T-cell (primary cell): Measurements from ENCODE around the gene FOXP1. TPM values are rescaled to one million over a fixed set of nuclear protein-coding genes. Genes with fewer than 3 reads are reported as not detected.
A peak's percentile ranks its signal among the peaks of the same experiment; 100 is the strongest.

Experiments
- ATAC-seq, 4 experiments: fragments of 200-7000 bp in 3 of 4; fragments of 150-1000 bp in 1 of 4; cut with Tn5 transposase; replicated peaks in 1 of 4; 1 replicate in 3 of 4; 2 replicates in 1 of 4; pipeline ENCODE4 v1.10.0; 2021; ENCODE audit warnings: moderate library complexity in 3 of 4, mild to moderate bottlenecking in 2 of 4, moderate number of reproducible peaks in 1 of 4
- CTCF ChIA-PET, 2 donors: fragments of 300-600 bp; sonication (Branson Sonifier 250); formaldehyde crosslinking; loops; one replicate each; lab custom pipeline; 2022; ENCODE audit warnings: antibody characterized with exemption in 2 of 2; lab: Charles Lee
- POLR2A ChIA-PET, 2 donors: fragments of 300-600 bp; sonication (Branson Sonifier 250); formaldehyde crosslinking; loops; one replicate each; lab custom pipeline; 2022; ENCODE audit warnings: antibody characterized with exemption in 2 of 2; lab: Charles Lee
- DNase-seq, 35 experiments: peaks; one replicate each; pipeline versions ENCODE4 v3.0.0 to v3.0.0-alpha.2; 2013 to 2023
- H3K27ac ChIP-seq: one replicate; pipeline ENCODE4 v1.5.1; 2013; ENCODE audit warnings: low read length
- H3K27me3 ChIP-seq, 2 experiments: replicated peaks in 1 of 2; 1 replicate in 1 of 2; 2 replicates in 1 of 2; pipeline versions ENCODE4 v1.6.1 to v1.7.0; 2013; ENCODE audit warnings: low read length in 1 of 2, mixed read lengths in 1 of 2; ENCODE audit not compliant: control insufficient read depth in 2 of 2, insufficient read depth in 2 of 2; ENCODE audit errors: extremely low read depth in 1 of 2
- H3K36me3 ChIP-seq, 2 donors: 1 replicate in 1 of 2; 2 replicates in 1 of 2; pipeline versions ENCODE4 v1.6.1 to v1.7.0; 2013; ENCODE audit warnings: low read length in 1 of 2; ENCODE audit not compliant: control insufficient read depth in 2 of 2, insufficient read depth in 1 of 2; ENCODE audit errors: extremely low read depth in 1 of 2
- H3K4me1 ChIP-seq, 2 experiments: 1 replicate in 1 of 2; 2 replicates in 1 of 2; pipeline versions ENCODE4 v1.6.1 to v1.7.0; 2013; ENCODE audit warnings: low read length in 2 of 2, mixed read lengths in 1 of 2; ENCODE audit not compliant: insufficient read depth in 2 of 2, control insufficient read depth in 1 of 2; ENCODE audit errors: extremely low read depth in 1 of 2
- H3K4me3 ChIP-seq, 2 donors: 1 replicate in 1 of 2; 2 replicates in 1 of 2; pipeline versions ENCODE4 v1.5.1 to v1.7.0; 2013; ENCODE audit warnings: mild to moderate bottlenecking in 2 of 2, low read length in 1 of 2, moderate library complexity in 1 of 2; ENCODE audit not compliant: control insufficient read depth in 1 of 2; ENCODE audit errors: extremely low read depth in 1 of 2
- H3K9me3 ChIP-seq: 2 replicates; pipeline ENCODE4 v1.7.0; 2013
- H3K27ac Mint-ChIP-seq, 2 donors: one replicate each; pipeline ENCODE4 v1.8.0; 2020 to 2021; ENCODE audit warnings: mild to moderate bottlenecking in 2 of 2, mixed read lengths in 2 of 2
- H3K27me3 Mint-ChIP-seq, 2 donors: one replicate each; pipeline ENCODE4 v1.8.0; 2021 to 2022; ENCODE audit warnings: mixed read lengths in 2 of 2
- H3K36me3 Mint-ChIP-seq: one replicate; pipeline ENCODE4 v1.8.0; 2021; ENCODE audit warnings: mixed read lengths
- H3K4me1 Mint-ChIP-seq, 3 donors: one replicate each; pipeline ENCODE4 v1.8.0; 2020 to 2022; ENCODE audit warnings: mixed read lengths in 3 of 3, mild to moderate bottlenecking in 1 of 3
- H3K4me3 Mint-ChIP-seq, 3 donors: one replicate each; pipeline ENCODE4 v1.8.0; 2020 to 2022; ENCODE audit warnings: mild to moderate bottlenecking in 3 of 3, mixed read lengths in 3 of 3, moderate library complexity in 3 of 3
- H3K9me3 Mint-ChIP-seq, 3 donors: one replicate each; pipeline ENCODE4 v1.8.0; 2020 to 2022; ENCODE audit warnings: mixed read lengths in 3 of 3
- WGBS: methylation state at CpG from one replicate; pipeline ENCODE4 v1.1.5; 2013; ENCODE audit warnings: missing lambda C conversion rate; ENCODE audit not compliant: insufficient coverage; 5-methylcytosine and 5-hydroxymethylcytosine counted together
- total RNA-seq, 35 experiments: library from RNA in 6 of 35; stranded (reverse) in 6 of 35; fragments of 120-200 nt in 1 of 35; gene quantifications; one replicate each; pipeline versions ENCODE4 v1.2.1 to v1.2.4 and lab custom pipeline; 2013 to 2026

Gene FOXP1
- total RNA-seq, 5 donors from 2014 or later (not counting 1 experiment from before 2014, with no cell fraction given) = 258 to 586 (median 290) TPM

GRCh38 chr3:71345429-71346040 lies 238.0 kb downstream of the FOXP1 start:
- Histone ChIP-seq H3K27ac (no peak overlapping the region), H3K4me1 (peaks cover 4 to 8% of the 10 kb centered on the region in 2 experiments), H3K36me3 (peaks cover 0 to 4% of the 10 kb centered on the region in 2 donors), H3K27me3 (no peaks in the 10 kb centered on the region), H3K9me3 (peaks cover 2% of the 10 kb centered on the region), H3K4me3 (no peak overlapping the region)
- ChIA-PET CTCF (no interaction called here), POLR2A (interaction anchor here (0.5 to 0.7 kb wide), 3 partner anchors 20 to 1135 kb away, joined by 3 to 14 read pairs (median 5); no protein-coding TSS in a partner anchor)
- DNase-seq = peak in 1 of 35 experiments; percentile 25
- peaks cover 39 to 67% (median 59%) of the 10 kb centered on the region in 3 donors for H3K4me1 Mint-ChIP-seq
- no peaks in the 10 kb centered on the region for H3K27me3 Mint-ChIP-seq
- H3K9me3 Mint-ChIP-seq = peaks cover 0 to 8% (median 0%) of the 10 kb centered on the region in 3 donors
- H3K27ac Mint-ChIP-seq = peak overlapping the region in 1 of 2 donors; percentile 13
- H3K4me3 Mint-ChIP-seq = no peak overlapping the region
- H3K36me3 Mint-ChIP-seq = peaks cover 38% of the 10 kb centered on the region
- no peak for ATAC-seq
- 81% methylated on average over 3 of the region's 5 CpGs for WGBS

GRCh38 chr3:71341721-71342120 lies 241.8 kb downstream of the FOXP1 start:
- Histone ChIP-seq H3K36me3 (peaks cover 0 to 4% of the 10 kb centered on the region in 2 donors), H3K4me3 (no peak overlapping the region), H3K4me1 (peaks cover 0 to under 1% of the 10 kb centered on the region in 2 experiments), H3K9me3 (peaks cover 2% of the 10 kb centered on the region), H3K27me3 (no peaks in the 10 kb centered on the region), H3K27ac (no peak overlapping the region)
- Mint-ChIP-seq H3K36me3 (peaks cover 30% of the 10 kb centered on the region), H3K4me1 (peaks cover 33 to 61% (median 52%) of the 10 kb centered on the region in 3 donors), H3K27ac (no peak overlapping the region), H3K4me3 (no peak overlapping the region), H3K9me3 (peaks cover 0 to 8% (median 0%) of the 10 kb centered on the region in 3 donors), H3K27me3 (no peaks in the 10 kb centered on the region)
- WGBS = 0% methylated on average over 1 of the region's 4 CpGs
- ChIA-PET CTCF (interaction anchor here (0.7 kb wide), 2 partner anchors 45 to 89 kb away, joined by 3 read pairs; no protein-coding TSS in a partner anchor), POLR2A (interaction anchor here in 1 of 2 donors (0.7 kb wide), 1 partner anchor 100 kb away, joined by 4 read pairs; no protein-coding TSS in a partner anchor)
- no peak for DNase-seq
- ATAC-seq = no peak

- Histone ChIP-seq H3K9me3 (peaks cover 2% of the 10 kb centered on the region), H3K4me3 (no peak overlapping the region), H3K27me3 (no peaks in the 10 kb centered on the region), H3K4me1 (peaks cover 0 to 3% of the 10 kb centered on the region in 2 experiments), H3K27ac (no peak overlapping the region), H3K36me3 (peaks cover 2 to 4% of the 10 kb centered on the region in 2 donors)
- Mint-ChIP-seq H3K9me3 (peaks cover 0 to 8% (median 0%) of the 10 kb centered on the region in 3 donors), H3K36me3 (peaks cover 43% of the 10 kb centered on the region), H3K4me1 (peaks cover 43 to 60% (median 52%) of the 10 kb centered on the region in 3 donors), H3K27ac (peak overlapping the region; percentile 25 to 50), H3K4me3 (no peak overlapping the region), H3K27me3 (no peaks in the 10 kb centered on the region)
- POLR2A ChIA-PET = no interaction called here
- DNase-seq (no peak), ATAC-seq (no peak)
- CTCF ChIA-PET = no interaction called here
- 80% methylated on average over 1 of the region's 4 CpGs for WGBS
These were observed 244.5 kb downstream of the FOXP1 start for GRCh38 chr3:71339049-71339448.

- Mint-ChIP-seq H3K9me3 (peaks cover 0 to 5% (median 3%) of the 10 kb centered on the region in 3 donors), H3K4me3 (no peak overlapping the region), H3K36me3 (peaks cover 64% of the 10 kb centered on the region), H3K27ac (peak overlapping the region; percentile 36 to 72), H3K27me3 (no peaks in the 10 kb centered on the region), H3K4me1 (peaks cover 30 to 56% (median 39%) of the 10 kb centered on the region in 3 donors)
- H3K4me3 ChIP-seq = no peak overlapping the region
- no peak for ATAC-seq
- H3K4me1 ChIP-seq = peaks cover 0 to 3% of the 10 kb centered on the region in 2 experiments
- WGBS = no CpG with 5 or more reads among the region's 4 CpGs
- no peaks in the 10 kb centered on the region for H3K9me3 ChIP-seq
- POLR2A ChIA-PET = no interaction called here
- CTCF ChIA-PET = interaction anchor here in 1 of 2 donors (0.6 kb wide), 1 partner anchor 782 kb away, joined by 3 read pairs; no protein-coding TSS in a partner anchor
- no peaks in the 10 kb centered on the region for H3K27me3 ChIP-seq
- no peak overlapping the region for H3K27ac ChIP-seq
- no peak for DNase-seq
- H3K36me3 ChIP-seq = peaks cover 0 to 16% of the 10 kb centered on the region in 2 donors
These were observed 250.7 kb downstream of the FOXP1 start for GRCh38 chr3:71332813-71333212.

GRCh38 chr3:71330909-71331308 lies 252.6 kb downstream of the FOXP1 start:
- Mint-ChIP-seq H3K4me3 (no peak overlapping the region), H3K27me3 (no peaks in the 10 kb centered on the region), H3K27ac (no peak overlapping the region), H3K4me1 (peaks cover 27 to 59% (median 41%) of the 10 kb centered on the region in 3 donors), H3K36me3 (peaks cover 73% of the 10 kb centered on the region), H3K9me3 (peaks cover 0 to 5% (median 3%) of the 10 kb centered on the region in 3 donors)
- ChIA-PET POLR2A (interaction anchor here (0.5 to 0.7 kb wide), 2 partner anchors 88 to 154 kb away, joined by 3 to 5 read pairs; no protein-coding TSS in a partner anchor), CTCF (no interaction called here)
- Histone ChIP-seq H3K27ac (no peak overlapping the region), H3K27me3 (no peaks in the 10 kb centered on the region), H3K4me1 (no peaks in the 10 kb centered on the region), H3K4me3 (no peak overlapping the region), H3K9me3 (no peaks in the 10 kb centered on the region), H3K36me3 (peaks cover 0 to 18% of the 10 kb centered on the region in 2 donors)
- ATAC-seq = no peak
- 93% methylated on average over 17 of the region's 18 CpGs for WGBS
- DNase-seq = no peak

DNA sequence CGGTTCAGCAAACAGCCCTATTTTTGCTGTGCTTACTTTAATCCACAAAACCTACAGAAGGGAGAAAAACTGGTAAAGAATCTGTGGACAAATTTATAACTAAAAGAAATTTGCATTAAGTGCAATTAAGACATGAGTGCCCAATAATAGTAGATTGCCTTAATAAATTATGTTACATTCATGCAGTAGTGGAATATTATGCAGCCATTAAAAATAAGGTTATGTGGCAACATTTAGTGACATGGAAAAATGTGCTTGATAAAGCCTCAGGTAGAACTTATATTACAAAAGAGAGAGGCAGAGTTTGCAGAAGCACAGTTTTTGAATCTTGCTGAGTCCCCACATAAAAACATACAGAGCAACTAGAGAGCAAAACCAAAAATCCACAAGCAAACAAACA lies 253.0 kb downstream of the FOXP1 start:
- Histone ChIP-seq H3K27ac (no peak overlapping the region), H3K4me3 (no peak overlapping the region), H3K9me3 (no peaks in the 10 kb centered on the region), H3K4me1 (no peaks in the 10 kb centered on the region), H3K27me3 (no peaks in the 10 kb centered on the region), H3K36me3 (peaks cover 0 to 18% of the 10 kb centered on the region in 2 donors)
- H3K9me3 Mint-ChIP-seq = peaks cover 0 to 5% (median 3%) of the 10 kb centered on the region in 3 donors
- WGBS = no CpG with 5 or more reads among the region's 1 CpG
- H3K4me3 Mint-ChIP-seq = no peak overlapping the region
- peaks cover 73% of the 10 kb centered on the region for H3K36me3 Mint-ChIP-seq
- no peak for DNase-seq
- ATAC-seq = no peak
- H3K27me3 Mint-ChIP-seq = no peaks in the 10 kb centered on the region
- H3K4me1 Mint-ChIP-seq = peaks cover 27 to 57% (median 41%) of the 10 kb centered on the region in 3 donors
- no peak overlapping the region for H3K27ac Mint-ChIP-seq
- ChIA-PET POLR2A (no interaction called here), CTCF (no interaction called here)
